ENCODE measurements around the gene LHFPL2. TPM values are rescaled to one million over a fixed set of nuclear protein-coding genes. Genes with fewer than 3 reads are reported as not detected.

Gene LHFPL2
- total and polyA plus RNA-seq, 2 donors from 2014 or later, result 1.8 to 12.6 TPM

GRCh38 chr5:78566747-78567425 is 81.7 kb downstream of the LHFPL2 start:
- H3K4me1 ChIP-seq (ENCODE audit: control insufficient read depth in 2 of 3, insufficient read depth in 2 of 3, low read depth in 1 of 3, low read length in 3 of 3), result peaks cover 0 to 19% (median 3%) of the 10 kb centered on the region in 3 donors
- no peaks in the 10 kb centered on the region for H3K27me3 ChIP-seq (ENCODE audit: control insufficient read depth, insufficient read depth, low read length)
- no peaks in the 10 kb centered on the region for H3K36me3 ChIP-seq (ENCODE audit: control insufficient read depth in 2 of 3, insufficient read depth in 3 of 3, low read length in 3 of 3)
- no peak for TF ChIP-seq CTCF (IDR thresholded peaks at IDR 0.05; ENCODE audit: borderline replicate concordance, extremely low read depth, insufficient read depth)
- H3K4me3 ChIP-seq (ENCODE audit: low read length in 3 of 3), result no peak overlapping the region
- intact Hi-C loops (cut with DNase I), result no loop called here
- peak in 1 of 5 donors; percentile 7 for DNase-seq
- no peak overlapping the region for H3K9ac ChIP-seq (ENCODE audit: low read length in 3 of 3)
- no peak for FAIRE-seq
- no peak overlapping the region for H3K27ac ChIP-seq (ENCODE audit: low read depth in 2 of 2, low read length in 2 of 2)
- H3K9me3 ChIP-seq (ENCODE audit: control insufficient read depth in 2 of 3, insufficient read depth in 1 of 3, low read length in 3 of 3), result peaks cover 0 to 7% (median 0%) of the 10 kb centered on the region in 3 donors

- DNase-seq (no peak), FAIRE-seq (no peak)
- H3K9me3 ChIP-seq (ENCODE audit: control insufficient read depth in 2 of 3, insufficient read depth in 1 of 3, low read length in 3 of 3), result peaks cover 0 to 7% (median 0%) of the 10 kb centered on the region in 3 donors
- no peak for TF ChIP-seq CTCF (IDR thresholded peaks at IDR 0.05; ENCODE audit: borderline replicate concordance, extremely low read depth, insufficient read depth)
- H3K36me3 ChIP-seq (ENCODE audit: control insufficient read depth in 2 of 3, insufficient read depth in 3 of 3, low read length in 3 of 3), result no peaks in the 10 kb centered on the region
- intact Hi-C loops (cut with DNase I), result no loop called here
- no peak overlapping the region for H3K4me3 ChIP-seq (ENCODE audit: low read length in 3 of 3)
- H3K27me3 ChIP-seq (ENCODE audit: control insufficient read depth, insufficient read depth, low read length), result no peaks in the 10 kb centered on the region
- H3K4me1 ChIP-seq (ENCODE audit: control insufficient read depth in 2 of 3, insufficient read depth in 2 of 3, low read depth in 1 of 3, low read length in 3 of 3), result peaks cover 0 to 19% (median 3%) of the 10 kb centered on the region in 3 donors
- no peak overlapping the region for H3K9ac ChIP-seq (ENCODE audit: low read length in 3 of 3)
- H3K27ac ChIP-seq (ENCODE audit: low read depth in 2 of 2, low read length in 2 of 2), result no peak overlapping the region
Observed at GRCh38 chr5:78565395-78565794, 83.2 kb downstream of the LHFPL2 start.

- no peak for DNase-seq
Observed at GRCh38 chr5:78563621-78564020, 85.0 kb downstream of the LHFPL2 start.

More at GRCh38 chr5:78563621-78564020, 85.0 kb downstream of the LHFPL2 start:
- H3K9ac ChIP-seq (ENCODE audit: low read length in 3 of 3), result no peak overlapping the region
- no peak for TF ChIP-seq CTCF (IDR thresholded peaks at IDR 0.05; ENCODE audit: borderline replicate concordance, extremely low read depth, insufficient read depth)
- no peaks in the 10 kb centered on the region for H3K36me3 ChIP-seq (ENCODE audit: control insufficient read depth in 2 of 3, insufficient read depth in 3 of 3, low read length in 3 of 3)
- H3K27me3 ChIP-seq (ENCODE audit: control insufficient read depth, insufficient read depth, low read length), result no peaks in the 10 kb centered on the region
- H3K9me3 ChIP-seq (ENCODE audit: control insufficient read depth in 2 of 3, insufficient read depth in 1 of 3, low read length in 3 of 3), result peaks cover 0 to 7% (median 0%) of the 10 kb centered on the region in 3 donors
- intact Hi-C loops (cut with DNase I), result no loop called here
- no peak for FAIRE-seq
- H3K4me1 ChIP-seq (ENCODE audit: control insufficient read depth in 2 of 3, insufficient read depth in 2 of 3, low read depth in 1 of 3, low read length in 3 of 3), result peaks cover 0 to 8% (median 0%) of the 10 kb centered on the region in 3 donors
- no peak overlapping the region for H3K27ac ChIP-seq (ENCODE audit: low read depth in 2 of 2, low read length in 2 of 2)
- H3K4me3 ChIP-seq (ENCODE audit: low read length in 3 of 3), result no peak overlapping the region

Measured in kidney (tissue), 14 donors.